HL-60 (cell line): ENCODE data around the gene DOCK9.

Experiments
- POLR2AphosphoS5 ChIP-seq: IDR thresholded peaks from 2 replicates; pipeline ENCODE4 v1.6.1; 2012; ENCODE audit warnings: low read depth
- TF ChIP-seq, protein P1 (sequence below): IDR thresholded peaks from one replicate; pipeline ENCODE4 v1.5.1; 2011; ENCODE audit warnings: low read length, control low read depth, inconsistent platforms; ENCODE audit not compliant: insufficient read depth
- TF ChIP-seq, protein P2 (sequence below): IDR thresholded peaks from 2 replicates; pipeline ENCODE4 v1.6.1; 2012; ENCODE audit warnings: low read depth; ENCODE audit not compliant: insufficient replicate concordance

DNA sequence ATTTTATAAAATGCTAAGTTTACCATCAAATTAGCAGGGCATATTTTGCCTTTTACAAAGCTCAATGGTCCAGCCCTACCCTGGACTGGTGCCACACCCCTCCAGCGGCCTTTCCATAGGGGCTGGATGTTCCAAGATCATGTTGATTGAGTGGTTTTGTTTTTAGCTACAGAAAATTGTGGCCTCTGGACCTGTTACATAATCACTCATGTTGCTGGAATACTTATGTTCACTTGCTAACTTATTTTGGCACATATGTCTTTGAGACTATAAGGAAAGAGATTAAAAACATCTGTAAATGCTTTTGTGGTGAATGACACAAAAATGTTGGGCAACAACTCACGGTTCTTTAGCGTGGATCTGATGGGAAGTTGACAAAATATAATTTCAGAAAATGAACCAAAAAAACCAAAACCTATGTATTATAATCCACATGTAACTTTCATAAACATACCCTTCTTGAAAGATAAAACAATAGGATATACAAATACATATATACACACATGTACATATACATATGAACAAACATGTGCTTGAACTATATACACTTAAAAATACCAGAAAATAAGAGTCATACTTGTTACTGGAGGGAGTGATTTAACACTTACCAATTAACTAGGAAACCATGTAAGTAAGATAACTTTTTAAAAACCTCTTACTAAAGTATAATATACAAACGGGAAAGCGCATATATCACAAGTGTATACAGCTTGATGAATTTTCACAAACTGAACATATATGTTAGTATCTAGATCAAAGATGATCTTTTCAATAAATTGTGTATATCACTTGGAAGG, 178.8 kb downstream of the DOCK9 start:
- TF ChIP-seq, protein P1, sequence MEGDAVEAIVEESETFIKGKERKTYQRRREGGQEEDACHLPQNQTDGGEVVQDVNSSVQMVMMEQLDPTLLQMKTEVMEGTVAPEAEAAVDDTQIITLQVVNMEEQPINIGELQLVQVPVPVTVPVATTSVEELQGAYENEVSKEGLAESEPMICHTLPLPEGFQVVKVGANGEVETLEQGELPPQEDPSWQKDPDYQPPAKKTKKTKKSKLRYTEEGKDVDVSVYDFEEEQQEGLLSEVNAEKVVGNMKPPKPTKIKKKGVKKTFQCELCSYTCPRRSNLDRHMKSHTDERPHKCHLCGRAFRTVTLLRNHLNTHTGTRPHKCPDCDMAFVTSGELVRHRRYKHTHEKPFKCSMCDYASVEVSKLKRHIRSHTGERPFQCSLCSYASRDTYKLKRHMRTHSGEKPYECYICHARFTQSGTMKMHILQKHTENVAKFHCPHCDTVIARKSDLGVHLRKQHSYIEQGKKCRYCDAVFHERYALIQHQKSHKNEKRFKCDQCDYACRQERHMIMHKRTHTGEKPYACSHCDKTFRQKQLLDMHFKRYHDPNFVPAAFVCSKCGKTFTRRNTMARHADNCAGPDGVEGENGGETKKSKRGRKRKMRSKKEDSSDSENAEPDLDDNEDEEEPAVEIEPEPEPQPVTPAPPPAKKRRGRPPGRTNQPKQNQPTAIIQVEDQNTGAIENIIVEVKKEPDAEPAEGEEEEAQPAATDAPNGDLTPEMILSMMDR: no peak
- TF ChIP-seq, protein P2, sequence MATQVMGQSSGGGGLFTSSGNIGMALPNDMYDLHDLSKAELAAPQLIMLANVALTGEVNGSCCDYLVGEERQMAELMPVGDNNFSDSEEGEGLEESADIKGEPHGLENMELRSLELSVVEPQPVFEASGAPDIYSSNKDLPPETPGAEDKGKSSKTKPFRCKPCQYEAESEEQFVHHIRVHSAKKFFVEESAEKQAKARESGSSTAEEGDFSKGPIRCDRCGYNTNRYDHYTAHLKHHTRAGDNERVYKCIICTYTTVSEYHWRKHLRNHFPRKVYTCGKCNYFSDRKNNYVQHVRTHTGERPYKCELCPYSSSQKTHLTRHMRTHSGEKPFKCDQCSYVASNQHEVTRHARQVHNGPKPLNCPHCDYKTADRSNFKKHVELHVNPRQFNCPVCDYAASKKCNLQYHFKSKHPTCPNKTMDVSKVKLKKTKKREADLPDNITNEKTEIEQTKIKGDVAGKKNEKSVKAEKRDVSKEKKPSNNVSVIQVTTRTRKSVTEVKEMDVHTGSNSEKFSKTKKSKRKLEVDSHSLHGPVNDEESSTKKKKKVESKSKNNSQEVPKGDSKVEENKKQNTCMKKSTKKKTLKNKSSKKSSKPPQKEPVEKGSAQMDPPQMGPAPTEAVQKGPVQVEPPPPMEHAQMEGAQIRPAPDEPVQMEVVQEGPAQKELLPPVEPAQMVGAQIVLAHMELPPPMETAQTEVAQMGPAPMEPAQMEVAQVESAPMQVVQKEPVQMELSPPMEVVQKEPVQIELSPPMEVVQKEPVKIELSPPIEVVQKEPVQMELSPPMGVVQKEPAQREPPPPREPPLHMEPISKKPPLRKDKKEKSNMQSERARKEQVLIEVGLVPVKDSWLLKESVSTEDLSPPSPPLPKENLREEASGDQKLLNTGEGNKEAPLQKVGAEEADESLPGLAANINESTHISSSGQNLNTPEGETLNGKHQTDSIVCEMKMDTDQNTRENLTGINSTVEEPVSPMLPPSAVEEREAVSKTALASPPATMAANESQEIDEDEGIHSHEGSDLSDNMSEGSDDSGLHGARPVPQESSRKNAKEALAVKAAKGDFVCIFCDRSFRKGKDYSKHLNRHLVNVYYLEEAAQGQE: no peak
- TF ChIP-seq POLR2AphosphoS5: no peak
